ENCODE measurements around the gene TMEM209. TPM values are rescaled to one million over a fixed set of nuclear protein-coding genes. Genes with fewer than 3 reads are reported as not detected.
"Not testable (repeated sequence)": the region's sequence is repeated elsewhere in the genome, so short reads cannot be mapped to it uniquely, and the experiment has no call there.

TMEM209 gene
- polyA plus RNA-seq, 3 donors = 28.3 to 30.6 (median 28.4) TPM

GRCh38 chr7:130131964-130132875 is 73.0 kb downstream of the TMEM209 start:
- no peak for DNase-seq (ENCODE audit: low read depth in 3 of 3, low spot score in 2 of 3)

DNA sequence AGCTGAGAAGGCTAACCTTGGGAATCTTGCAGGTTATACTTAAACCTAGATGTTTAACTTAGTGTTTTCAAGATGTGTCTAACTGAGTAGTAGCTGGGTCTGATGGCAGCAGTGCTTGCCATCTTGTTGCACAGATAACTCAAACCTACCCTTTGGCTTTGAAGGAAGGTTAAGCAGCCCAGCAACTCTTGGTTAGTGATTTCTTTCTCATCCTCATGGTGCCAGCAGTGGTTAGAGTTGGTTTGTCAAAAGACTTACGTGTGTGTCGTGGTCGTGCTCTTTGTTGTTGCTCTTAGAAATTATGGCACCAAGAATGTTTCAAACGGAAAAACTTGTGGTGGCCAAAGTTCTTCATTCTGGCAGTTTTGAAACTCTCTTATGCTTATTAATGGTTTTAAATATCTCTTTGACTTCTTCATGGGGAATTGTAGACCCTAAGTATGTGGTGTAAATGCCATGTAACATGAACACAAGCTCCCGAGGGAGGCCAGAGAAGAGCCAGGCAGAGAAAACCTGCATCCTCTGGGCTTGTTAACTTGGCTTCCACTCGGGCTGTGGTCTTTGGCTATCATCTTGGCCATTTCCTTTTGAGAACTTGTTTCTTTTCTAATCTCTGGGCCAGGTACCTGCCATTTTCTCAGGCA is 73.9 kb downstream of the TMEM209 start:
- DNase-seq (ENCODE audit: low read depth in 3 of 3, low spot score in 2 of 3) = no peak

- DNase-seq (ENCODE audit: low read depth in 3 of 3, low spot score in 2 of 3) = no peak
Observed at GRCh38 chr7:130129011-130129411, 76.2 kb downstream of the TMEM209 start.

GRCh38 chr7:130127821-130128317 is 77.3 kb downstream of the TMEM209 start:
- DNase-seq (ENCODE audit: low read depth in 3 of 3, low spot score in 2 of 3) = peak in 1 of 3 donors; percentile 41

GRCh38 chr7:130127404-130127803 is 77.8 kb downstream of the TMEM209 start:
- DNase-seq (ENCODE audit: low read depth in 3 of 3, low spot score in 2 of 3) = no peak

DNA sequence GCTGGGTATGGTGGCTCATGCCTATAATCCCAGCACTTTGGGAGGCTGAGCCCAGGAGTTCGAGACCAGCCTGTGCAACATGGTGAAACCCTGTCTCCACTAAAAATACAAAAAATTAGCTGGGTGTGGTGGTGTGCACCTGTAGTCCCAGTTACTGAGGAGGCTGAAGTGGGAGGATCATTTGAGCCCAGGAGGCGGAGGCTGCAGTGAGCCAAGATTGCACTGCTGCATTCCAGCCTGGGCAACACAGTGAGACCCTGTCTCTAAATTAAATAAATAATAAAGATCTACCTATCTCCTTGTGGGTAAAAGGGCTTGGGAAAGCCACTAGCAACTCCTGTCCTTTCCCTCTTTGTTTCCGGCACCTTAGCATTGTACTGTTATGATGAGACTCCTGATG is 78.4 kb downstream of the TMEM209 start:
- DNase-seq (ENCODE audit: low read depth in 3 of 3, low spot score in 2 of 3) = not testable (repeated sequence)

- DNase-seq (ENCODE audit: low read depth in 3 of 3, low spot score in 2 of 3) = no peak
Observed at GRCh38 chr7:130124711-130125110, 80.5 kb downstream of the TMEM209 start.

- DNase-seq (ENCODE audit: low read depth in 3 of 3, low spot score in 2 of 3) = no peak
Observed at GRCh38 chr7:130123501-130123900, 81.7 kb downstream of the TMEM209 start.

DNA sequence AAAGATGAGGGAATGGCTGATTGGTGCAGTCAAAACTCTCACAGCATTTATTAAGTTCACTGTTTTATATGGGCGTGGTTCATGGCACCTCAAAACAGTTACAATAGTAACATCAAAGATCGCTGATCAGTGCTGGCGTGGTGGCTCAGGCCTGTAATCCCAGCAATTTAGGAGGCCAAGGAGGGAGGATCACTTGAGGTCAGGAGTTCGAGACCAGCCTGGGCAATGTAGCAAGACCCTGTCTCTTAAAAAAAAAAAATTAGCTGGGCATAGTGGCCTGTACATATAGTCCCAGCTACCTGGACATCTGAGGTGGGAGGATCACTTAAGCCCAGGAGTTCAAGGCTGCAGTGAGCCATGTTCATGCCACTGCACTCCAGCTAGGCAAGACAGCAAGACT is 86.4 kb downstream of the TMEM209 start:
- DNase-seq (ENCODE audit: low read depth in 3 of 3, low spot score in 2 of 3) = no peak

GRCh38 chr7:130118294-130118693 is 86.9 kb downstream of the TMEM209 start:
- no peak for DNase-seq (ENCODE audit: low read depth in 3 of 3, low spot score in 2 of 3)

GRCh38 chr7:130114776-130115175 is 90.4 kb downstream of the TMEM209 start:
- DNase-seq (ENCODE audit: low read depth in 3 of 3, low spot score in 2 of 3) = no peak

Other genes starting within 250 kb of the TMEM209 start
- 10 to 100 TPM; 29.2 to 30.7 (median 29.6) TPM for gene ZC3HC1, start 154.0 kb downstream of the TMEM209 start, polyA plus RNA-seq (ENCODE audit: insufficient read length in 3 of 3)
- 10 to 100 TPM; 49.6 to 56.2 (median 52.2) TPM for gene KLHDC10, start 134.9 kb downstream of the TMEM209 start, polyA plus RNA-seq (ENCODE audit: insufficient read length in 3 of 3)
- gene SSMEM1, start 2.5 kb upstream of the TMEM209 start, polyA plus RNA-seq (ENCODE audit: insufficient read length in 3 of 3) = not detected
- under 1 TPM; 0.34 to 0.46 (median 0.39) TPM for gene CPA2, start 61.5 kb upstream of the TMEM209 start, polyA plus RNA-seq (ENCODE audit: insufficient read length in 3 of 3)
- under 1 TPM; 0.16 to 0.50 (median 0.47) TPM for gene CPA4, start 87.8 kb upstream of the TMEM209 start, polyA plus RNA-seq (ENCODE audit: insufficient read length in 3 of 3)
- under 1 TPM in 2 of 3 donors, not detected in 1; 0.22 to 0.31 TPM for gene CPA5, start 139.4 kb upstream of the TMEM209 start, polyA plus RNA-seq (ENCODE audit: insufficient read length in 3 of 3)
- 1 to 10 TPM; 1.2 to 2.5 (median 1.7) TPM for gene CPA1, start 175.1 kb upstream of the TMEM209 start, polyA plus RNA-seq (ENCODE audit: insufficient read length in 3 of 3)
- gene CEP41, start 235.6 kb upstream of the TMEM209 start, polyA plus RNA-seq (ENCODE audit: insufficient read length in 3 of 3) = 10 to 100 TPM; 25.5 to 27.7 (median 27.2) TPM

All from right renal cortex interstitium (tissue), 3 donors.